Fibroblast of skin of left biceps (primary cell): ENCODE results near the gene CDT1.

Experiments
- DNase-seq, 2 experiments: peaks; one replicate each; pipeline ENCODE4 v3.0.0-alpha.2; 2013; ENCODE audit warnings: low read depth in 2 of 2

CDT1 gene

DNA sequence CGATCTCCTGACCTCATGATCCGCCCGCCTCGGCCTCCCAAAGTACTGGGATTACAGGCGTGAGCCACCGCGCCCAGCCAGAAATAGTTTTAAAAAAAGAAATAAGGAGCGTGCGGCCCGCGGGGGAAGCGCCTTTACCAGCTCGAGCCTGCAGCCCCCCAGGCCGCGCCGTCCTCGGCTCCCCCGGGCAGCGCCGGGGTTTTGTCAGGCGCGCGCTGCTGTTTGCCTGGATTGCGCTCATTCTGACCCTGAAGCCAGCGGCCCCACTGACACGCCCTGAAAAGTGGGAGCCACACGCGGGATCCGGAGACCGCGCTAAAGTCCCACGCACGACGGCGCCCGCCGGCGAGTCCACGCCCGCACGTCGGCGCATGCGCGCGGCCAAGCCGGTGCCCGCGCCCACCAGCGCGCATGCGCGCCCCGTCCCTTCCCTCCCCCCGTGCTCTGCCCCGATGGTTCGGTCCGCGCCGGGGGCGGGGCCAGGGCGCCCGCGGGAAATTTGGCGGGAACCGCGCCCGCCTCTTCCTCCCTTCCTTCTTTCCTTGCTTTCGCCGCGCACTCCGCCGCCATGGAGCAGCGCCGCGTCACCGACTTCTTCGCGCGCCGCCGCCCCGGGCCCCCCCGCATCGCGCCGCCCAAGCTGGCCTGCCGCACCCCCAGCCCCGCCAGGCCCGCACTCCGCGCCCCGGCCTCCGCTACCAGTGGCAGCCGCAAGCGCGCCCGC, at the start of gene CDT1:
CDT1 (plus strand) TSS at position 526 of the 724 bp plus-strand sequence; CDS start at position 569, 43 bp downstream.
- DNase-seq: peak; percentile 54

DNA sequence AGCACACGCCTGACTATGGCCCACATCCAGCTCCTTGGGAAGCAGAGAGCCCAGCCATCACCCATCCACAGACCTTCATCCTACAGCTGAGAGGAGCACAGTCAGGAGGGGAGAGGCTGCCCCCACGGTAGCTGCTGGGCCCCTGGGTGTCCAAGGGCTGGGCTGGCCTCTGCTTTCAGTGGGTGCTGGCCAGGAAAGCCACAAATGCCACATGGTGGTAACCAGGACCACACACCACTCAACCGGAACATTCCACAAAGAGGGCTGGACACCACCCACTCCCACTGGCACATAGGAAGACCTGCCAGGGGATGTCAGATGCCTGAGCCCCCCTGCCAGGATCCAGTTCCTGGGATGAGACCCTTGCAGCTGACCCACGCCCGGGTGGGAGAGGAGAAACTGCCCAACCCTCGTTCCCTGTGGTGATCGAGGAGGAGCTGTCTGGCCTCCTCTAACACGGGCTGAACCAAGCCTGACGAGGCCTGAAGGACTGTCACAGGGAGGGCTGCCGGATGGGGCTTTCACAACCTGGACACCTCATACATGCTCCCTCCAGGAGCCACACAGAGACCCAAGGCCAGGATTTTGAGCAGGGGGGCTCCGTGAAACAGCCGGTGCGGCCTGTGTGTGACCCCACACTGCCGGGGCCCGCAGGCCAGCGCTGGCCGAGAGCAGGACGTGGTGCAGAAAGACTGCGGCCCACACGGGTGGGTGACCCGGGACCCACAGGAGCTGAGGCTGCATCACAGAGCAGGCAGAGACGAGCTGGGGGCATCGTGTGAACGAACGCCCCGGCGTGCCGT, 49.3 kb upstream of the CDT1 start:
- no peak for DNase-seq

DNA sequence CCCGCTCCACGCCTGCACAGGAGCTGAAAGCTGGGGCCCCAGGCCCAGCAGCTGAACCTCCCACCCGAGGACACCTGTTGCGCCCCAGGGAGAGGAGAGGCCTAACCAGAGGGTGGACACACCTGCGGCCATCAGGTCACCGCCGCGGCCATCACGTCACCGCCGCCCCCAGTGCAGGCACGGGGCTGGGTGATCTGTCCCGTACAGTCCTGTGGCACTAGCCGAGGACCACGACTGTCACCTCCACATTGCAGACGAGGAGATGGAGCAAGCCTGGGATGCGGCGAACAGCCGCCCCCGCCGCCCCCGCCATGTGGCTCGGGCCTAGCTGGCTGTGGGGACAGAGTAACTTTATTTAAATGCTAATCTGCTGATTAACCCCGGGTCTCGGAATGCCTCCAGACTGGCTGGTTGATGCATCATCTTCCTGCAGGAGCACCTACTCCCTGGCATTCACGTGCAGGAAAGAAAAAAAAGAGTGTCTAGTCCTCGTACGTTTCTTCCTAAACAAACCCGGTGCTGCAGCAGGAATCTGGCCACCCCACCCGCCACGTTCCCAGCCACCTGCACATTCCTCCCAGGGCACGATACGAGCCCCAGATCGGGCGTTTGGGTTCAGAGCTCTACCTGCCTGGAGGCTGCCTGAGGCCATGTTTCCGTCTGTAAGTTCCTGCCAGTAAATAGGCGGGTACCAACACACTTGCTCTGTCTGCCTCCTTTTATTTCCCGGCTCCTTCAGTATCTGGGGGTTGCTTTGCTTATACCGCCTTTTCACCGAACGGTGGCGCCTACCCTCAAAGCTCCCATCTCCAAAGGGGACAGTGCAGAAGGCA, 48.5 kb upstream of the CDT1 start:
- DNase-seq: no peak

DNA sequence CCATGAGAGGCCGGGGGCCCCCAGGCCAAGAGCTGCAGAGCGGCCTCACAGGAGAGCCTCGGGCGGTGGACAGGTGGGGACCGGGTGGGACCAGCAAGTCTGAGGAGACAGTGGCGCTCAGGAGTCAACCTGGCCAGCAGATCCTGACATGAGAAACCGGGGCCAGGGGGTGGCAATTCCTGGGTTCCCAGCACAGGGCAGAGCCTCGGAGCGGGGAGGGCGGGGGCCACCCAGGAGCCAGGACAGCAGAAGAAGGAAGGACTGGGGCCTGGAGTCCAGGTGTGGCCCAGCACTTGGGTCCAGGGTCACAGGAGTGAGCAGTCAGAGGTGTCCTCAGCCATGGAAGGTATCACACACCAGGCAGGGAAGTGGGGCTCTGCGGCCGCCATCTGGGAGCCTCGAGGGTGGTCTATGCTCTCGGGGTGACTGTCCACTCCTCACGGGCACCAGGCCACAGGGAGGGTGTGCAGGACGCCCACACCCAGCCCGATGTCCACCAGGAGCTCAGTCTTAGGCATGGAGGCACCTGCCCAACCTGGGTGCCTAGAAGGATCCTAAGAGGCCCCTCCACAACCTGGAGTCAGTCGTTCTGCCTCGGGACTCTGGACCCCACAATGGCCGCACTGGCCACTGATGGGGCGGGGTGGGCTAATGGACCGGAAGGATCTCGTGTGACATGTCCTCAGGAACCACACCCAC, 47.7 kb upstream of the CDT1 start:
- no peak for DNase-seq

DNA sequence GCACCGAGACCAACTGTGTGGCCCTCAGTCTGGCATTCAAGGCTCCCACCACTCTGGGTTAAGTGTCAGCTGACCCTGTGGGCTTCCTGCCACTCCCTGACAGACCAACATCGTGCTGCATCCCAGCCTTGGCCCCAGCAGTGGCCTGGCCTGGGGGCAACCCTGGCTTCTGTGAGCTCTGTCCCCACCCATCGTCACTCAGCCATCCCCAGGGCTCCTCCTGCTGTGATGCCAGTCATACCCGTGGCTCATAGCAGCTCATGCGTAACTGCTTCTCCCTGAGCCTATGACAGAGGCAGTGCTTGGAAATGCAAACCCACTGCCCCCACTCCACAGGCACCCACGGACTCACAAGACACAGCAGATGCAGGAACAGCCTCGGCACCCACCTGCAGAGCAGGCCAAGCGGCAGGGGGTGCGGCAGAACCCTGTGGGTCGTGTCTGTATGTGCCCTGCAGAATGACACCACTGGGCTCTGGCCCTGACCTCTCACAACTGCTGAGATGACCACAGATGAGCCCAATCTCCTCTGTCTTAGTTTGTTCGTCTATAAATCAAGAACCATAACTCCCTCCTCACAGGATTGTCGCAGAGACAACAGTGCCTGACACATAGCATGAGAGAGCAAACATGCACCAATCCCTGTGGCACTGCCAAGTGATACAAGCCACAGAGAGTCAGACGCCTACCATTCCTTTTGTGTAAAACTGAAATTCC, 45.2 kb upstream of the CDT1 start:
- DNase-seq: no peak

DNA sequence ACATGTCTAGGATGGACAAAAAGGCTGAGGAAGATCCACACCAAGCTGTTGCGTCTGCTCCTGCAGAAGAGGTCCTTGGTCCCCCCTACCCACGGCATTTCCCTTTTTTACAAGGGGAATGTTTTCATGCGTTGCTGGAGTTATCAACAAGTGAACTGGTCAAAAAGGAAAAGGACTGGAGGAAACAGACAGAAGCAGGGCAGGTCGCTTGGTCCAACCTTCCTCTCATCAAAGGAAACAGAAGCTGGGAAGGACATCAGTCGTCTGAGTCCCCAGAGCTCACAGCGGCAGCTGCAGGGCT, 44.7 kb upstream of the CDT1 start:
- no peak for DNase-seq

DNA sequence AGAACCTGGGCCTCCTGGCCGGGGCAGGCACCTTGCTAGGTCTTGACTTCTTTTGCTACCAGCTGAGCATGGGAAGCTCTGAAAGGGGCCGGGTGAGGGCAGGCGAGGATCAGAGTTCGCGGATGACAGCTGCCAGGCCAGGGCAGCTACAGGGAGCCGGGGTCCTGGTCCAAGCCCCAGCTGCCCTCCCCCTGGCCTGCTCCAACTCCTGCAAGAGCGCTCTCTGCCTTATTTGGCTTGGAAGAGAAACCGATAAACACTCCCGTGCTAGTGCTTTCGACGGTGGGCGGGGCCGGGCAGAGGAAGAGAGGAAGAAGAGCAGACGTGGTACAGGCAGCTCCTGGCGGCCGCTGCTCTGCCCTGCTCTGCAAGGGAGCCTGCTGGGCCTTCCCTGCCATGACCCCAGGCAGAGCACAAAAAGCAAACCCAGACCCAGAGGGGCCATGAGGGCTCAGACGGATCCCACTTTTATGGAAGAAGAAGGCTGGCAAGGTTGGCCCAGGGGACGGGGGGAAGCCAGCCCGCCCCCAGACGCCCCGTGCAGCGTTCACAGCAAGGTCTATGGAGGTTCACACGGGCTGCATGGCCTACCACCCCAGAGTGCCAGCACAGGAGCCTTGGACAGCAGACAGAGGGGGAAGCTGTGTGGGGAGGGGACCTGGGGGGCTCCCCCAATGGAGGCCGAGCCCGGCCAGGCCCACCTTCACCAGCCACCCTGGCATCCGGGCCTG, 44.2 kb upstream of the CDT1 start:
- DNase-seq: no peak

DNA sequence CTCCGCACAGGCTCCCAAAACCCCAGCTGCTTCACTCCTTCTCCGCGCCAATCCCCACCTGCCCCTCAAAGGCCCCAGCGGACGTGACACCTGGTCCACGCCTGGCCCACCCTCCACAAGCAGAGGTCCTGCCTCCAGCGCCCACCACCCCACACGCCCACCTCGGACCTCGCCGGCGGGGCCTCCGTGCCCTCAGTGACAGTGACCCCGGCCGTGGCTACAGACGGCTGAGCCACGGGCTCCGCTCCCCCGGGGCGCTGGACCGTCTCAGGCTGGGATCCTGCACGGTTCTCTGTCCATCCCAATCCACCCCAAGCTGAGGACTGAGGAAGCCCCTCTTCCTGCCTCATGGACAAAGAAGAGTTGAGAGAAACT, 43.6 kb upstream of the CDT1 start:
- DNase-seq: no peak

DNA sequence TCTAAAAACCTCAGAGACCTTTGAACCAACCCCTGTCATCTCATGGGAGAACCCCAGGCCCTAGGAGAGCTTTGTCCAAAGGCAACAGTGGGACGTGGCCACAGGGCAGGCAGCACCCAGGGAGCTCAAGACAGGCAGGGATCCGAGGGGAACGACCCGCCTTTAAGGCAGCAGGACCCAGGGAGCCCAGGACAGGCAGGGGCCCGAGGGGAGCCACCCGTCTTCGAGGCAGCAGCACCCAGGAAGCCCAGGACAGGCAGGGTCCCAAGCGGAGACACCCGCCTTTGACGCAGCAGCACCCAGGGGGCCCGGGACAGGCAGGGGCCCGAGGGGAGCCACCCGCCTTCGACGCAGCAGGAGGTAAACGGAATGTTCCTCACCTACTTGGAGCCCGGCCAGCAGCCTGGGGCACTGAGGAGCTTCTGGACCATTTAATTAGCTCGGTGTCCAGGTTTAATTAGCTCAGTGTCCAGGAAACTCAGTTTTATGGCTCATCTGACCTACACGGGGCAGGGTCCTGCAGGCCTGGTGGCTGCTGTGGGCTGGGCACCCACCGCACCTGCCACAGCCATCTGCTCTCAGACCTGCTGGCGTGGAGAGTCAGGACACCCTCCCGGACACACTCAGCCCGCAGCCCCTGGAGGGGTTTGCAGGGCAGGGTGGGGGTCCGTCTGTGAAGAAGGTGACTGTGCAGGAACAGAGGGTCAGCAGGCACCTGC, 43.0 kb upstream of the CDT1 start:
- no peak for DNase-seq

DNA sequence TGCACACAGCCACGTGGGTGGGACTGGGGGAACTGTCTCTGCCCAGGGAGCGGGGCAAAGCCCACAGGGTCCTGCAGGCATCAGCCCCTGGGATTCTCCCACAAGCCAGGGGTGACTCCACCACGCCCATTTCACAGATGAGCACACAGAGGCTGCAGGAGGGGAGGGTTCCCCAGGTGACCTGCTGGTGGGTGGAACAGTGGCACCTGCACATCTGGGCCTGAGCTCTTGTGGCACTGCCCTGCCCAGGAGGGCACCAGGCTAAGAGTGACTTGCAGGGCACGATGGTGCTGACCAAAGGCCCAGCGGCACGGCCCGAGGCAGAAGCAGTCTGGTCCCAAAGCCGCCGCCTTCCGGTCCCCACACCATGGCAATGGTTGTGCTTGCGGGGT, 42.5 kb upstream of the CDT1 start:
- no peak for DNase-seq

DNA sequence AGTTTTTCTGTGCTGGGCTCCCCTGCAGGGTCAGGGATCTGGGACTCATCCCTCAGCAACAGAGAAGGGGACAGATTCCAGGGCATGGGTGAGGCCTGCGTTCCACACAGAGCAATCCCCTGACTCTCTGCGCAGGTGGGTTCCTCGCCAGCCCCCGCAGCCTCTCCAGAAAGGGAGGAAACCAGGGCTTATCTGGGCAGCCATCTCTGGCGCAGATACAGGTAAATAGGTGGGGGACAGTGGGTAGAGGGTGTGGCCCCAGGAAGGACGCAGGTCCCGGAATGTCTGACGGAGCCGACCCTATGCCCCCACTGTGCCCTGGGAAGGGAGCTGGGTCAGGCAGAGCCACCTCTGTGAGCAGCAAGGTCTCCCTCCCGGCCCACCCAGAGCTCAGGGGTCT, 41.8 kb upstream of the CDT1 start:
- DNase-seq: no peak

DNA sequence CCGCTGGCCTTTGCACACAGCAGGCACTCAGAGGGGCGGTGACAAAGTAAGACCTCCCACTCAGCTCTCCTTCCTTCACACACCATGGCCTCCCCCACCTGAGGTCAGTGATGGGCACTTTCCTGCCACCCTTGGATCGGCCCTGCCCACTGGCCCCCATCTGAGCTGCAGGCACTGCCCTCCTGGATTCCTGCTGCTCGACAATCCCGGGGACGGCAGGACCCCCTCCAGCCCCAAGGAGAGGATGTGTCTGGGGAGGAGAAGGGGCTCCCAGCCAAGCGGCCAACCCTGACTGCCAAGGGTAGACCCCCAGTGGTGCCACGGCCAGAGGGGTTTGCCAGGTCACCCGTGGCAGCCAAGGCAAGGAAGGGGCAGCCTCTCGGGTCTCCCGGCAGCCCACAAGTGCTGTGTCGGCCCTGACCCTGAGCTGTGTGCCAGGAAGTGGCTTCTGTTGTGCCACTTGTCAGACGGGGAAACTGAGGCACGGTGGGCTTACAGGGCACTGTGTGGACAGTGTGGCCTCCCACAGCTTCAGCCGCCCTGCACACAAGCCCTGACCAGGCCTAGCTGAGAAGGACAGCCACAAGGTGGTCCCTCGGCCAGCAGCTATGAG, 41.2 kb upstream of the CDT1 start:
- DNase-seq: no peak

DNA sequence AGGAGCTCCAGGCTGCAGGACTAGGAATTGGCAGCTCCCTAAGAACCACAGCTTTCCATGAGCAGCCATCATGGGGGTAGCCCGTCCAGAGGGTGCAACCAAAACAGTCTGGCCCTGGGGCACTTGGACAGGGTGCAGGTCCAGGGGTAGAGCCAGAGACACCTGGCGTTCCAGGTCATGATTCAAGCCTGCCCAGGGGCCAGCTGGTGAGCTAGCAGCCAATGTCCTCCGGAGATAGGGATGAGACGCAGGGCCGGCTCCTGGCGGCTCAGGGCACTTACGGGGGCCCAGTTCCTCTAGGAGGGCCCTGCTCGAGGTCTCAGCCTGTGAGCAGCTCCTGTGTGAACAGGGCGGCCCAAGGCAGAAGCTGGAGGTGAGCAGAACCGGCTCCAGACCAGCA, 40.6 kb upstream of the CDT1 start:
- DNase-seq: no peak

DNA sequence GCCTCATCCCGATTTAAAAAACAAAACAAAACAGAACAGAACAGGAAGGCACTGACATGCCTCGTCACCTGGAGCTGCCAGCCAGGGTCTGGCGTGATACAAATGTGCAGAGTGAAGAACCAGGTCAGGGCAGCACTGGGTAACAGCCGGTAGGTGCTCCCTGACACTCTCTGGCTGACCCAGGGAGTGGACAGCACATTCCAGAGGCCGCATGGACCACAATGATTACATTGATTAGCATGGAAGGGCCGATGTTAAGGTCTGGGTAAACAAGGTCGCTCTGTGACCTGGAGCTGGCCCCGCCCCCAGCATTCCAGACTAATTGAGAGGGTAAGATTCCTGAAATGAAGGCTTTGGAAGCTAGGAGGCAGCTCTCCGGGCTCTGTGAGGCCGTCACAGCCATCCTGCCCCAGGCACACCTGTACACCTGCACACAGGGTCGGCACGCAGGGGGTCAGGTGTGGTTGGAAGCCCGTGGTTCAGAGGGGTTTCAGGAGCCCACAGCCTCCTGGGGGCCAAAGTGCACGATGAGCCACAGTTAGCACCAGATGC, 40.0 kb upstream of the CDT1 start:
- DNase-seq: no peak

DNA sequence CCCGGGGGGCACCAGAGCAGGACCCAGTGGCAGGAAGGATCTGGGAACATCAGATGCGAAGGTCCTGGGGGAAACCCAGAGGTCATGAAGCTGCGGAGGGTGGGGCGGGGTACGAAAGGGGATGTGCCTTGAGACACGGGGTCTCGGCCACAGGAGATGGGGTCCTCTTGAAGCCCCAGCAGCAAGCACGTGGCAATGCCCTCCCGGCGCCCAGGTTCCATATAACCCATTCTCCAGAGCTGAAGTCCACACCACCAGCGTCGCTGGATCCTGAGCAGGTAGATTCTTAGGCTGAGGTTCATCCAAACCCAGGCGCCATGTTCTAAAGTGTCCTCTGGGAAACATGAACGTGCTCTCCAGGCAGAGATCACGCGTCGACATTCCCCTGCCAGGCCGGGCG, 39.5 kb upstream of the CDT1 start:
- no peak for DNase-seq

DNA sequence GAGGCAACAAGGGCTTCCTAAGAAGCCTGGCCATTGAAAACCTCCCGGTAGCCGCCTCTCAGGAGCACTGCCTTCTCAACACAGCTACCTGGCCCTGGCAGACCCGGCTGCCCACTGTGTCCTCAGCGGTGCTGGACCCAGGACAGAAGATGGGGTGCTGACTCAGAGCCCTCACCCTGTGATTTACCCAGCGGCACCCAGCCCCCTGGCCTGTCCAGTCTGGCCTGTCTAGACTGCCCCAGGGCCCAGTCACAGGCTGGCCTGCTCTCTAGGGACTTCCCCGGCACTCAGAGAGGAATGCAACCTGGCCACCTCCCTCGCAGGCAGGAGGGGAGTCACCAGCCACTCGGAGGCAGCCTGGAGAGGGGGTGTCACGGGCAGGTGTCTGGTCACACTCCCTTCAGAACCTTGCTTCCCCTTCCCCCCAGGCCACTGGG, 38.7 kb upstream of the CDT1 start:
- no peak for DNase-seq

DNA sequence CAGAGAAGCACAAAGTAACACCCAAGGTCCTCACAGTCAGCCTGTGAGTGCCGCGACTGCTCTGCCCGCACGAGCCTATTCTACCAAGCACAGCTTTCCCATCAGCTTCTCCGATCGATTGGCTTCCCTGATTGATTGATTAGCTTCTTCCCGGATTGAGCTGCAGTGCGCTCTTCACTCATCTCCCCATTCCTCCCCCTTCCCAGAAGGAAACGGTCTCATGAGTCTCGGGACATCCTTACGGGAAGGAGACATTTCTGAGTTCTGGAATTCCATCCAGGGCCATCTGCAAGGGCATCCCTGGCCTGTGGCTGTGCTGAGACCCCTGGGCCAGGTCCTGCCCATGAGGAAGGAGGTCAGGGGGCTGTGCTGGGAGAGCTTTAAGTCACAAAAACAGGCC, 36.6 kb upstream of the CDT1 start:
- DNase-seq: no peak

DNA sequence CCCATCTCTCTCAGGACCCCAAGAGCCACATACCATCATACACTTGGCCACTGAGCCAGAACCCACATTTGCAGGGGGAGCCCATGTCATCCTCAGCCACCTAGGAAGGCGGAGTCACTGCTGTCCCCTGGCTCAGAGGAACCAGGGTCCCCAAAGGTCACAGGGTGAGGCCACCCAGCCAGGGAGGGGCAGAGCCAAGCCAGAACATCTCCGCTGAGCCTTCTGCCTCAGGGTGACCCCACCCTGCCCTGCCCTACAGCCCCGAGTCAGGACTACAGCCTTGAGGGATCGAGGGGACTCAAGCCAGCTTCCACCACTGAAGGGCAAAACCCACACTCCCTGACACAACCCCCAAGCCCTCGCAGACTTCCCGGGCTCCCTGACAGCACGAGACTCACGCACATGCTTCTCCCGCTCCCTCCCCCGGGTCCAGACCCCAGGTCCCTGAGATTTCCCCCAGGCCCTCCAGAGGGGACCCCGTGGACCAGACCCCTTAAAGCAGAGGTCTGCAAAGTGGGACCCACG, 36.0 kb upstream of the CDT1 start:
- no peak for DNase-seq
